ENCODE measurements around the gene MBD6. TPM values are rescaled to one million over a fixed set of nuclear protein-coding genes. Genes with fewer than 3 reads are reported as not detected.

MBD6 gene
- polyA plus RNA-seq, 1 donor (not counting 4 experiments of a cell fraction or from before 2014, with no cell fraction given), result 1.8 TPM

GRCh38 chr12:57496822-57497221, 25.8 kb upstream of the MBD6 start:
- Histone ChIP-seq H2AFZ (ENCODE audit: control insufficient read depth, low read length) (no peak overlapping the region), H3K9me3 (ENCODE audit: control insufficient read depth, low read depth, low read length) (no peaks in the 10 kb centered on the region), H3K9me1 (ENCODE audit: control insufficient read depth, extremely low read depth, insufficient read depth, low read length) (no peaks in the 10 kb centered on the region), H3K27ac (ENCODE audit: control insufficient read depth, insufficient read depth, low read length) (no peak overlapping the region), H3K4me2 (ENCODE audit: control insufficient read depth, extremely low read depth, insufficient read depth, low read depth, low read length) (no peak overlapping the region), H3K79me2 (ENCODE audit: control insufficient read depth, insufficient read depth, low read length) (peaks cover 2% of the 10 kb centered on the region), H3K4me1 (ENCODE audit: control insufficient read depth, extremely low read depth, insufficient read depth, low read length) (no peaks in the 10 kb centered on the region), H3K36me3 (ENCODE audit: control insufficient read depth in 2 of 2, extremely low read depth in 1 of 2, insufficient read depth in 2 of 2, low read length in 2 of 2) (peaks cover 26 to 43% of the 10 kb centered on the region in 2 experiments), H3K4me3 (ENCODE audit: control insufficient read depth in 2 of 3, extremely low read depth in 1 of 3, insufficient read depth in 2 of 3, low read depth in 1 of 3, low read length in 3 of 3) (no peak overlapping the region), H4K20me1 (ENCODE audit: control insufficient read depth, extremely low read depth, insufficient read depth, low read length) (no peaks in the 10 kb centered on the region), H3K9ac (ENCODE audit: control insufficient read depth, extremely low read depth, insufficient read depth, low read length) (no peak overlapping the region), H3K27me3 (ENCODE audit: control insufficient read depth, extremely low read depth, insufficient read depth, low read length) (no peaks in the 10 kb centered on the region)
- TF ChIP-seq EZH2 (IDR thresholded peaks at IDR 0.05; ENCODE audit: low read length), result no peak
- TF ChIP-seq, protein P1, sequence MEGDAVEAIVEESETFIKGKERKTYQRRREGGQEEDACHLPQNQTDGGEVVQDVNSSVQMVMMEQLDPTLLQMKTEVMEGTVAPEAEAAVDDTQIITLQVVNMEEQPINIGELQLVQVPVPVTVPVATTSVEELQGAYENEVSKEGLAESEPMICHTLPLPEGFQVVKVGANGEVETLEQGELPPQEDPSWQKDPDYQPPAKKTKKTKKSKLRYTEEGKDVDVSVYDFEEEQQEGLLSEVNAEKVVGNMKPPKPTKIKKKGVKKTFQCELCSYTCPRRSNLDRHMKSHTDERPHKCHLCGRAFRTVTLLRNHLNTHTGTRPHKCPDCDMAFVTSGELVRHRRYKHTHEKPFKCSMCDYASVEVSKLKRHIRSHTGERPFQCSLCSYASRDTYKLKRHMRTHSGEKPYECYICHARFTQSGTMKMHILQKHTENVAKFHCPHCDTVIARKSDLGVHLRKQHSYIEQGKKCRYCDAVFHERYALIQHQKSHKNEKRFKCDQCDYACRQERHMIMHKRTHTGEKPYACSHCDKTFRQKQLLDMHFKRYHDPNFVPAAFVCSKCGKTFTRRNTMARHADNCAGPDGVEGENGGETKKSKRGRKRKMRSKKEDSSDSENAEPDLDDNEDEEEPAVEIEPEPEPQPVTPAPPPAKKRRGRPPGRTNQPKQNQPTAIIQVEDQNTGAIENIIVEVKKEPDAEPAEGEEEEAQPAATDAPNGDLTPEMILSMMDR (optimal IDR thresholded peaks at IDR 0.05 in 1 of 3, IDR thresholded peaks at IDR 0.05 in 1 of 3, conservative IDR thresholded peaks at IDR 0.05 in 1 of 3; ENCODE audit: extremely low read depth in 1 of 3, insufficient read depth in 2 of 3, low read length in 3 of 3), result no peak
- dilution Hi-C loops (cut with MboI; ENCODE audit: extremely low pct_ligation_motif_present, low sequenced_read_pairs), result no loop called here
- no peak for DNase-seq (ENCODE audit: low read depth, low spot score)
- no peak for FAIRE-seq

DNA sequence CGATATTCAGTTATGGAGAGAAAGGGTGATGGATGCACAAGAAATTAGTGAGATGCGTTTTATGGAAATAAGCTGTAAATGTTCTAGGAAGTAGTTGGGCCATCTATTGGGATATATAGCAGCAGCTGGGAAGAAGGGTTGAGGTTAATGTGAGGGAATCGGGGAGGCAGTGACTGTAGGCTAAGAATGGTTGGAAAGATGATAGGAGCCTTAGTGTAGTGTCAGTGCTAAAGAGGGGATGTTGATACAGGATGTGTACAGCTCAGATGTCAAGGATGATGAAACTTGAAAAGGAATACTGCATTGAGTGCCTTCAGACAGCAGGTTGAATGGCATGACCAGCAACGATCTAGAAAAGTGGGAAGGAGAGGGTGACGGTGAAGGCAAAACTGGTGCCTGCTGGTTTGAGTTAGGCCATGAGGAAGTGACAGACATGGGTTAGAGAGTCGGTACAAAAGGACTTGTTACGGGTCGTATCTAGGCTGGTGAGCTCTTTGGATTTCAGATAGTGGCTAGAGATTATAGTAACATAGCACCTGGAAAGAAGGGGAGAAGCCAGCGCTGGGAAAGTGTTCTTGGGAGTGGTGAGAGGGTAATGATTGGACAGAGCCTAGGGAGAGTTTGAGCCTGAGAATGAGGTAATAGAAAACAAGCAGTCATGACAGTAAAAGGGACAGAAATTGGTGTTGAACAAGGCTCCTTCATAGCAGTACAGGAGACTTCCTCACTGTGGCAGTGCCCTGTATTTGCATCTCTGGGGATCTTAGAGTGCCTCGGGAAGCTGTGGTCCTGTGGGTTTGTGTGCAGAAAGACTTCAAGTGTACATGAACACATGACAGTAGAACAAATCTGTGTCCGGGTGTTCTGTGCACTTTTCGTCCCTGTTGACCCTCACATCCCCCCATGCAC, 25.1 kb upstream of the MBD6 start:
- H3K27me3 ChIP-seq (ENCODE audit: control insufficient read depth, extremely low read depth, insufficient read depth, low read length), result no peaks in the 10 kb centered on the region
- FAIRE-seq (no peak), DNase-seq (ENCODE audit: low read depth, low spot score) (no peak)
- H4K20me1 ChIP-seq (ENCODE audit: control insufficient read depth, extremely low read depth, insufficient read depth, low read length), result no peaks in the 10 kb centered on the region
- no peaks in the 10 kb centered on the region for H3K9me3 ChIP-seq (ENCODE audit: control insufficient read depth, low read depth, low read length)
- H3K4me3 ChIP-seq (ENCODE audit: control insufficient read depth in 2 of 3, extremely low read depth in 1 of 3, insufficient read depth in 2 of 3, low read depth in 1 of 3, low read length in 3 of 3), result no peak overlapping the region
- no peak overlapping the region for H3K27ac ChIP-seq (ENCODE audit: control insufficient read depth, insufficient read depth, low read length)
- no peaks in the 10 kb centered on the region for H3K9me1 ChIP-seq (ENCODE audit: control insufficient read depth, extremely low read depth, insufficient read depth, low read length)
- H3K36me3 ChIP-seq (ENCODE audit: control insufficient read depth in 2 of 2, extremely low read depth in 1 of 2, insufficient read depth in 2 of 2, low read length in 2 of 2), result peaks cover 26 to 47% of the 10 kb centered on the region in 2 experiments
- H3K4me1 ChIP-seq (ENCODE audit: control insufficient read depth, extremely low read depth, insufficient read depth, low read length), result no peaks in the 10 kb centered on the region
- dilution Hi-C loops (cut with MboI; ENCODE audit: extremely low pct_ligation_motif_present, low sequenced_read_pairs), result no loop called here
- H2AFZ ChIP-seq (ENCODE audit: control insufficient read depth, low read length), result no peak overlapping the region
- TF ChIP-seq EZH2 (IDR thresholded peaks at IDR 0.05; ENCODE audit: low read length), result no peak
- TF ChIP-seq, protein P1 (optimal IDR thresholded peaks at IDR 0.05 in 1 of 3, IDR thresholded peaks at IDR 0.05 in 1 of 3, conservative IDR thresholded peaks at IDR 0.05 in 1 of 3; ENCODE audit: extremely low read depth in 1 of 3, insufficient read depth in 2 of 3, low read length in 3 of 3), result no peak
- H3K9ac ChIP-seq (ENCODE audit: control insufficient read depth, extremely low read depth, insufficient read depth, low read length), result no peak overlapping the region
- no peak overlapping the region for H3K4me2 ChIP-seq (ENCODE audit: control insufficient read depth, extremely low read depth, insufficient read depth, low read depth, low read length)
- peaks cover 2% of the 10 kb centered on the region for H3K79me2 ChIP-seq (ENCODE audit: control insufficient read depth, insufficient read depth, low read length)

All from keratinocyte (primary cell).